ENCODE results near the gene CSMD2.

The CSMD2 gene

DNA sequence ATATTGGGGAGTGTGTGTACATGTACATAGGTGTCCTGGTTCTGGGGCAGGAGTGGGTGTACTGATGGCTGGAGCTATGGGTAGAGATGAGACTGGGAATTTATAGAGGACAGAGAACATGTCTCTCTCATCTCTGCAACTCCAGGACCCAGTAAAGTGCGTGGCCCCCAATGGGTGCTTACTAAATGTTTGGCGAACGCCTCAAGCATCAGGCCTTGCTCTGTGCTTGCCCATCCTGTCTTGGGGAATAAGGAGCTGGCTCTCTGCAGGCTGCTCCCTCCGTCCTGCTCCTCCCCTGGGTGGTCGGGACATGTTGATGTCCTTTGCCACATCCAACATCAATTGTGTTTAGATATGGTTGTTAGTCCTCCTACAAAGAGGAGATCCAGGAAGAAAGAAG is 530.9 kb downstream of the CSMD2 start:
- 72% methylated on average over 5 of the region's 5 CpGs for WGBS
- no peak overlapping the region for H3K4ac ChIP-seq (ENCODE audit: low read depth in 1 of 2, low read length in 2 of 2)

DNA sequence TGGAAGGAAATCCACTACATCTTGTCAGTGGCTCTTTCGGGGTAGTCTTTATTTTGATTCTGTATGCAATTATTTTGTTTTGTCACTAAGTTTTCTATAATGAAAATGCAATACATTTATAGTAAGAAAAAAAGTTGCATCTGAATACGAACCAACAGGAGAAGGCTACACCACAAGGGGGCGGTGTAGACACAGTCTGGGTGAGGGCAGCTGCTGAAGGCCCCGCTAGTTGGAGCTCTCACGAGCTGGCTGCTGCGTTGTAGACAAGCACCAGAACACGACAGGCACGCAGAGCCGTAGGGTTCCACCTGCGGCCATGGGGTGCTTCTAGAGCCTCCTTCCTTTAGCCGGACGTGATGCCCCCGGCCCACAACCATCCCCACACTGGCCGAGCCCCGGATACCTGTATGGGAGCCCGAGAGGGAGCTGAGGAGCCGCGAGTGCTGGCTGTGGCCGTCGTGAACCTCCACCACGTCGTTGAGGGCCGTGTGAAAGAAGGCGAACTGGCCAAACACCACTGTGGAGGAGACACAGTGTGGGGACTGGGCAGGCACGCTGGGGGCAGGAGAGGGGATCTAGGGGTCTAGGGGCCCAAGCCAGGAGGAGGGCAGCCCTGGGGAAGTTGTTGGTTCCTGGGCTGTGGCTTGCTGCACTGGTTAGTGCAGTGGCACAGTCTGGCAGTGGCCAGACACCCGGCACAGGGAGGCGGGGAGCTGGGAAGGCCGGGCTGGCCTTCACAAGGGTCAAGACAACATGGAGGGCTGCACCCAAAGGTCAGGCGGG is 531.8 kb downstream of the CSMD2 start:
- Histone ChIP-seq H3K14ac (ENCODE audit: low read length in 2 of 2) (no peak overlapping the region), H2BK12ac (ENCODE audit: low read length in 2 of 2) (no peak overlapping the region), H2BK120ac (ENCODE audit: low read depth, low read length) (no peak overlapping the region), H4K91ac (ENCODE audit: low read length) (no peak overlapping the region), H2BK5ac (ENCODE audit: low read depth, low read length, poor library complexity, severe bottlenecking) (no peak overlapping the region), H2AK5ac (ENCODE audit: low read length, severe bottlenecking) (no peak overlapping the region), H3K27me3 (ENCODE audit: control insufficient read depth in 1 of 2, insufficient read depth in 1 of 2, low read length in 2 of 2) (peaks cover 4 to 11% of the 10 kb centered on the region in 2 experiments), H3K79me1 (replicated peaks; ENCODE audit: low read length, poor library complexity, severe bottlenecking) (no peaks in the 10 kb centered on the region), H3K4ac (ENCODE audit: low read depth in 1 of 2, low read length in 2 of 2) (no peak overlapping the region), H3K4me3 (ENCODE audit: insufficient read depth in 1 of 2, low read depth in 1 of 2, low read length in 2 of 2) (no peak overlapping the region), H4K8ac (ENCODE audit: low read length) (no peak overlapping the region), H3K18ac (ENCODE audit: low read depth in 1 of 2, low read length in 2 of 2) (no peak overlapping the region), H3K36me3 (ENCODE audit: control insufficient read depth in 1 of 2, insufficient read depth in 2 of 2, low read depth in 1 of 2, low read length in 2 of 2) (peaks cover 0 to 3% of the 10 kb centered on the region in 2 experiments), H3K9me3 (ENCODE audit: control insufficient read depth, low read length) (no peaks in the 10 kb centered on the region), H2AFZ (ENCODE audit: low read depth, low read length) (no peak overlapping the region), H3K23ac (ENCODE audit: low read length in 2 of 2) (no peak overlapping the region), H3K4me2 (ENCODE audit: low read length, poor library complexity, severe bottlenecking) (no peak overlapping the region), H3K27ac (ENCODE audit: low read length, poor library complexity, severe bottlenecking) (no peak overlapping the region), H2BK15ac (ENCODE audit: low read depth, poor library complexity, severe bottlenecking) (no peak overlapping the region), H3K4me1 (ENCODE audit: control insufficient read depth, insufficient read depth, low read depth, low read length) (no peaks in the 10 kb centered on the region), H3K9ac (ENCODE audit: low read length) (no peak overlapping the region)
- 44% methylated on average over 28 of the region's 29 CpGs for WGBS
- DNase-seq = peak; percentile 67

More for the DNA sequence above, 530.9 kb downstream of the CSMD2 start:
- H3K14ac ChIP-seq (ENCODE audit: low read length in 2 of 2) = no peak overlapping the region
- DNase-seq = no peak
- H4K91ac ChIP-seq (ENCODE audit: low read length) = no peak overlapping the region
- H2AFZ ChIP-seq (ENCODE audit: low read depth, low read length) = no peak overlapping the region
- H2BK5ac ChIP-seq (ENCODE audit: low read depth, low read length, poor library complexity, severe bottlenecking) = no peak overlapping the region
- H3K4me1 ChIP-seq (ENCODE audit: control insufficient read depth, insufficient read depth, low read depth, low read length) = no peaks in the 10 kb centered on the region
- no peaks in the 10 kb centered on the region for H3K9me3 ChIP-seq (ENCODE audit: control insufficient read depth, low read length)
- H3K23ac ChIP-seq (ENCODE audit: low read length in 2 of 2) = no peak overlapping the region
- H3K9ac ChIP-seq (ENCODE audit: low read length) = no peak overlapping the region
- H3K4me3 ChIP-seq (ENCODE audit: insufficient read depth in 1 of 2, low read depth in 1 of 2, low read length in 2 of 2) = no peak overlapping the region
- no peak overlapping the region for H2BK12ac ChIP-seq (ENCODE audit: low read length in 2 of 2)
- no peaks in the 10 kb centered on the region for H3K79me1 ChIP-seq (replicated peaks; ENCODE audit: low read length, poor library complexity, severe bottlenecking)
- H2BK15ac ChIP-seq (ENCODE audit: low read depth, poor library complexity, severe bottlenecking) = no peak overlapping the region
- H3K36me3 ChIP-seq (ENCODE audit: control insufficient read depth in 1 of 2, insufficient read depth in 2 of 2, low read depth in 1 of 2, low read length in 2 of 2) = peaks cover 0 to 3% of the 10 kb centered on the region in 2 experiments
- no peak overlapping the region for H2BK120ac ChIP-seq (ENCODE audit: low read depth, low read length)
- H3K27ac ChIP-seq (ENCODE audit: low read length, poor library complexity, severe bottlenecking) = no peak overlapping the region
- H3K4me2 ChIP-seq (ENCODE audit: low read length, poor library complexity, severe bottlenecking) = no peak overlapping the region
- no peak overlapping the region for H2AK5ac ChIP-seq (ENCODE audit: low read length, severe bottlenecking)
- H3K18ac ChIP-seq (ENCODE audit: low read depth in 1 of 2, low read length in 2 of 2) = no peak overlapping the region
- H3K27me3 ChIP-seq (ENCODE audit: control insufficient read depth in 1 of 2, insufficient read depth in 1 of 2, low read length in 2 of 2) = peaks cover 4 to 11% of the 10 kb centered on the region in 2 experiments
- no peak overlapping the region for H4K8ac ChIP-seq (ENCODE audit: low read length)

DNA sequence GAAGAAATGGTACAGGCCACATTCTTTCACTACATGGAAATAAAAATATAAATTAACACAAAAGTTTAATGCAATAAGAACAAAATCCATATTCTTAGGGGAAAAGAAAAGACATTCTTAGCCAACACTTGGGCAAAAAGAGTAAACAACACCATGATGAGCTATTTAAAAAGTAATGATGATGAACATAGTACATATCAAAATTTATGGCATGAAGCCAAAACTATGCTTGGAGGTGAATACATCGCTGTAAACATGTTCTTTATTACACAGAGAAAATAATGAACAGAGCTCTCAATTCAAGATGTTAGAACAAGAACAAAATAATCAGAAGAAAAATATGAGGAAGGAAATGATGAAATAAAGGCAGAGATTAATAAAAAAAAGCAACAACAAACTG is 534.3 kb downstream of the CSMD2 start:
- Histone ChIP-seq H3K9me3 (ENCODE audit: control insufficient read depth, low read length) (no peaks in the 10 kb centered on the region), H2BK120ac (ENCODE audit: low read depth, low read length) (no peak overlapping the region), H3K27me3 (ENCODE audit: control insufficient read depth in 1 of 2, insufficient read depth in 1 of 2, low read length in 2 of 2) (peaks cover 7 to 11% of the 10 kb centered on the region in 2 experiments), H2AFZ (ENCODE audit: low read depth, low read length) (no peak overlapping the region), H3K23ac (ENCODE audit: low read length in 2 of 2) (no peak overlapping the region), H3K79me1 (replicated peaks; ENCODE audit: low read length, poor library complexity, severe bottlenecking) (no peaks in the 10 kb centered on the region), H3K4me2 (ENCODE audit: low read length, poor library complexity, severe bottlenecking) (no peak overlapping the region), H4K91ac (ENCODE audit: low read length) (no peak overlapping the region), H3K4ac (ENCODE audit: low read depth in 1 of 2, low read length in 2 of 2) (no peak overlapping the region), H3K4me1 (ENCODE audit: control insufficient read depth, insufficient read depth, low read depth, low read length) (no peaks in the 10 kb centered on the region), H3K14ac (ENCODE audit: low read length in 2 of 2) (no peak overlapping the region), H3K18ac (ENCODE audit: low read depth in 1 of 2, low read length in 2 of 2) (no peak overlapping the region), H4K8ac (ENCODE audit: low read length) (no peak overlapping the region), H3K4me3 (ENCODE audit: insufficient read depth in 1 of 2, low read depth in 1 of 2, low read length in 2 of 2) (no peak overlapping the region), H3K27ac (ENCODE audit: low read length, poor library complexity, severe bottlenecking) (no peak overlapping the region), H3K36me3 (ENCODE audit: control insufficient read depth in 1 of 2, insufficient read depth in 2 of 2, low read depth in 1 of 2, low read length in 2 of 2) (peaks cover 3 to 7% of the 10 kb centered on the region in 2 experiments), H2BK5ac (ENCODE audit: low read depth, low read length, poor library complexity, severe bottlenecking) (no peak overlapping the region), H2BK12ac (ENCODE audit: low read length in 2 of 2) (no peak overlapping the region), H2AK5ac (ENCODE audit: low read length, severe bottlenecking) (no peak overlapping the region), H3K9ac (ENCODE audit: low read length) (no peak overlapping the region), H2BK15ac (ENCODE audit: low read depth, poor library complexity, severe bottlenecking) (no peak overlapping the region)
- DNase-seq = no peak
- no CpG with 5 or more reads among the region's 1 CpG for WGBS

DNA sequence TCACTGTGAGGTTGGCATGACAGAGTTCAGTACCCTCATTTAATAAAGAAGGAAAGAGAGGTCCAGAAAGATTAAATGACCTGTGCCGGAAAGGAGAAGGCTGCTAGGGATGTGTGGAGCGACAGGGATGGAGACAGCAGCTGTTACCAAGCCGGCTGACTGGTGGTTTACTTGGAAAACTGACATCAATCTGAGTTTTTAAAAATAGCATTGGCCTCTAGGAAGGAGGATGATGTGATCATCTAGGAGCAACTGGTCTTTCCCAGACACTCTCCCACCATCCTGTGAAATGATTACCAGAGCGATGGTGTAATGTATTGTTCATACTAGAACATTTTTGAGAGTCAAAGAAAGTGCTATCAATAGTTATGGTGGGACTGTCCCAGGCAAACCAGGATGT is 538.2 kb downstream of the CSMD2 start:
- no peak overlapping the region for H2BK5ac ChIP-seq (ENCODE audit: low read depth, low read length, poor library complexity, severe bottlenecking)
- H3K14ac ChIP-seq (ENCODE audit: low read length in 2 of 2) = no peak overlapping the region
- H3K4me3 ChIP-seq (ENCODE audit: insufficient read depth in 1 of 2, low read depth in 1 of 2, low read length in 2 of 2) = no peak overlapping the region
- H2AFZ ChIP-seq (ENCODE audit: low read depth, low read length) = no peak overlapping the region
- no peak overlapping the region for H3K4me2 ChIP-seq (ENCODE audit: low read length, poor library complexity, severe bottlenecking)
- H3K79me1 ChIP-seq (replicated peaks; ENCODE audit: low read length, poor library complexity, severe bottlenecking) = no peaks in the 10 kb centered on the region
- no peak overlapping the region for H3K27ac ChIP-seq (ENCODE audit: low read length, poor library complexity, severe bottlenecking)
- 79% methylated on average over 4 of the region's 4 CpGs for WGBS
- H2BK120ac ChIP-seq (ENCODE audit: low read depth, low read length) = no peak overlapping the region
- no peak overlapping the region for H4K91ac ChIP-seq (ENCODE audit: low read length)
- H3K4ac ChIP-seq (ENCODE audit: low read depth in 1 of 2, low read length in 2 of 2) = no peak overlapping the region
- H3K27me3 ChIP-seq (ENCODE audit: control insufficient read depth in 1 of 2, insufficient read depth in 1 of 2, low read length in 2 of 2) = peaks cover 0 to 3% of the 10 kb centered on the region in 2 experiments
- H2BK15ac ChIP-seq (ENCODE audit: low read depth, poor library complexity, severe bottlenecking) = no peak overlapping the region
- no peak overlapping the region for H3K18ac ChIP-seq (ENCODE audit: low read depth in 1 of 2, low read length in 2 of 2)
- no peak overlapping the region for H4K8ac ChIP-seq (ENCODE audit: low read length)
- H2AK5ac ChIP-seq (ENCODE audit: low read length, severe bottlenecking) = no peak overlapping the region
- no peak overlapping the region for H3K23ac ChIP-seq (ENCODE audit: low read length in 2 of 2)
- no peak for DNase-seq
- no peak overlapping the region for H3K9ac ChIP-seq (ENCODE audit: low read length)
- peaks cover 0 to 32% of the 10 kb centered on the region in 2 experiments for H3K36me3 ChIP-seq (ENCODE audit: control insufficient read depth in 1 of 2, insufficient read depth in 2 of 2, low read depth in 1 of 2, low read length in 2 of 2)
- H2BK12ac ChIP-seq (ENCODE audit: low read length in 2 of 2) = no peak overlapping the region
- no peaks in the 10 kb centered on the region for H3K9me3 ChIP-seq (ENCODE audit: control insufficient read depth, low read length)
- H3K4me1 ChIP-seq (ENCODE audit: control insufficient read depth, insufficient read depth, low read depth, low read length) = no peaks in the 10 kb centered on the region
